Naive thymus-derived CD4-positive, alpha-beta T cell (primary cell): Measurements from ENCODE around the gene SCAMP2. TPM values are rescaled to one million over a fixed set of nuclear protein-coding genes. Genes with fewer than 3 reads are reported as not detected.

ENCODE experiments used
- ATAC-seq: fragments of 150-1000 bp; cut with Tn5 transposase; 2 replicates; pipeline ENCODE4 v1.10.0; 2021; ENCODE audit warnings: mild to moderate bottlenecking, moderate library complexity
- CTCF ChIA-PET: fragments of 350-600 bp; sonication (Branson Sonifier 250); formaldehyde crosslinking; loops from one replicate; lab custom pipeline; 2021; ENCODE audit warnings: antibody characterized with exemption; lab: Charles Lee
- POLR2A ChIA-PET: fragments of 350-600 bp; sonication (Branson Sonifier 250); formaldehyde crosslinking; loops from one replicate; lab custom pipeline; 2021; ENCODE audit warnings: antibody characterized with exemption, inconsistent platforms; lab: Charles Lee
- DNase-seq, 9 donors: peaks; one replicate each; pipeline versions ENCODE4 v3.0.0 to v3.0.0-alpha.2; 2020 to 2022; ENCODE audit warnings: mixed read lengths in 1 of 9
- H3K27ac ChIP-seq: one replicate; pipeline ENCODE4 v1.7.0; 2013; ENCODE audit warnings: mild to moderate bottlenecking, low read depth, low read length, moderate library complexity
- H3K27me3 ChIP-seq, 2 donors: one replicate each; pipeline ENCODE4 v1.7.0; 2013; ENCODE audit warnings: low read length in 2 of 2, mild to moderate bottlenecking in 2 of 2, moderate library complexity in 2 of 2; ENCODE audit not compliant: control insufficient read depth in 2 of 2, insufficient read depth in 2 of 2
- H3K36me3 ChIP-seq, 3 experiments: 1 replicate in 2 of 3; 2 replicates in 1 of 3; pipeline ENCODE4 v1.7.0; 2013; ENCODE audit warnings: low read length in 3 of 3, mild to moderate bottlenecking in 3 of 3, moderate library complexity in 1 of 3; ENCODE audit not compliant: insufficient read depth in 3 of 3, control insufficient read depth in 2 of 3
- H3K4me1 ChIP-seq, 2 donors: one replicate each; pipeline ENCODE4 v1.7.0; 2013; ENCODE audit warnings: low read length in 2 of 2, mild to moderate bottlenecking in 2 of 2, moderate library complexity in 1 of 2; ENCODE audit not compliant: control insufficient read depth in 2 of 2, insufficient read depth in 2 of 2
- H3K4me3 ChIP-seq: 2 replicates; pipeline ENCODE4 v1.7.0; 2013; ENCODE audit warnings: mild to moderate bottlenecking, low read length
- H3K9me3 ChIP-seq, 3 experiments: 1 replicate in 2 of 3; 2 replicates in 1 of 3; pipeline ENCODE4 v1.7.0; 2013; ENCODE audit warnings: low read length in 3 of 3; ENCODE audit not compliant: control insufficient read depth in 2 of 3
- H3K27ac Mint-ChIP-seq, 9 donors: one replicate each; pipeline ENCODE4 v1.8.0; 2020 to 2022; ENCODE audit warnings: mixed read lengths in 9 of 9, mild to moderate bottlenecking in 8 of 9, moderate library complexity in 5 of 9, inconsistent platforms in 2 of 9
- H3K27me3 Mint-ChIP-seq, 5 donors: one replicate each; pipeline ENCODE4 v1.8.0; 2021 to 2022; ENCODE audit warnings: mixed read lengths in 5 of 5, mild to moderate bottlenecking in 1 of 5
- H3K36me3 Mint-ChIP-seq, 5 donors: one replicate each; pipeline ENCODE4 v1.8.0; 2020 to 2022; ENCODE audit warnings: mixed read lengths in 5 of 5, mild to moderate bottlenecking in 3 of 5, inconsistent platforms in 1 of 5
- H3K4me1 Mint-ChIP-seq, 7 donors: one replicate each; pipeline ENCODE4 v1.8.0; 2020 to 2022; ENCODE audit warnings: mixed read lengths in 7 of 7, mild to moderate bottlenecking in 3 of 7, inconsistent platforms in 1 of 7
- H3K4me3 Mint-ChIP-seq, 10 donors: one replicate each; pipeline ENCODE4 v1.8.0; 2020 to 2022; ENCODE audit warnings: mild to moderate bottlenecking in 10 of 10, mixed read lengths in 10 of 10, moderate library complexity in 6 of 10, inconsistent platforms in 2 of 10
- H3K9me3 Mint-ChIP-seq, 11 donors: one replicate each; pipeline ENCODE4 v1.8.0; 2020 to 2022; ENCODE audit warnings: mixed read lengths in 11 of 11, mild to moderate bottlenecking in 4 of 11, inconsistent platforms in 1 of 11, moderate library complexity in 1 of 11
- intact Hi-C, 2 donors: fragments of 100-400 bp; cut with micrococcal nuclease; formaldehyde crosslinking; loops; one replicate each; pipeline ENCODE4 v1.15.1; 2023
- polyA plus RNA-seq, 2 donors: library from polyadenylated mRNA; unstranded; fragments of 300-500 nt; fragmentation: Illumina TruSeq; gene quantifications; one replicate each; pipeline ENCODE4 v1.2.3, GENCODE V29; 2021
- total RNA-seq, 6 experiments: library from RNA in 5 of 6; stranded (reverse) in 5 of 6; gene quantifications; 1 replicate in 5 of 6; 2 replicates in 1 of 6; pipeline ENCODE4 v1.2.3 and lab custom pipeline; 2021 to 2026

Gene SCAMP2
- total and polyA plus RNA-seq, 7 experiments from 2014 or later: 78.9 to 141 (median 122) TPM

DNA sequence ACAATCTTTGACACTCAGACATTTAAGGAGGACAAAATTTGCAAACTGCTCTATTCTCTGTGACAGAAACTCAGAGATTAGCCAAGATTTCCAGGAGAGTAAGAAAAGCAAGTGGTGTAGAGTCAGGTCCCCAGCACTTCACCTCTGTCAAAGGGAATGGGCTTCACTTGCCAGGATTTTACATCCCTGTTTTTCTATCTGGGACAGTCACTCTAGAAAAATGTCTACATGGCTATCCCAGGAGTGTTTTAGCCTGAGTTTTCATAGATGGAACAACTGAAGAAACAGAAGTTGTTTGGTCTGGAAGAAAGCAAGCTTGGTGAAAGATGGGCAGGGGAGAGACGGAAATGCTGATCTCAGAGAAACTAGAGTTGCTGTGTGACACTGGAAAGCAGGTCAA, 30.5 kb upstream of the SCAMP2 start:
- no peak for DNase-seq
- Mint-ChIP-seq H3K9me3 (no peaks in the 10 kb centered on the region), H3K36me3 (peaks cover 5 to 20% (median 9%) of the 10 kb centered on the region in 5 donors), H3K27ac (peak overlapping the region in 6 of 9 donors; percentile 5 to 97 (median 50)), H3K4me3 (peak overlapping the region in 4 of 10 donors; percentile 4 to 39 (median 26)), H3K4me1 (peaks cover 35 to 62% (median 51%) of the 10 kb centered on the region in 7 donors), H3K27me3 (no peaks in the 10 kb centered on the region)
- no peak for ATAC-seq
- no peaks in the 10 kb centered on the region for H3K9me3 ChIP-seq
- H3K4me3 ChIP-seq: no peak overlapping the region
- H3K36me3 ChIP-seq: peaks cover 0 to 54% (median 0%) of the 10 kb centered on the region in 3 experiments
- no peak overlapping the region for H3K27ac ChIP-seq
- POLR2A ChIA-PET: interaction anchor here (1.3 to 6.7 kb wide), 4 partner anchors 10 to 59 kb away, joined by 5 to 45 read pairs (median 14); partner anchors contain the start of gene MPI
- CTCF ChIA-PET: interaction anchor here (0.6 to 4.4 kb wide), 10 partner anchors 9 to 466 kb away, joined by 3 to 30 read pairs (median 3); no protein-coding TSS in a partner anchor
- intact Hi-C loops: no loop called here
- H3K27me3 ChIP-seq: no peaks in the 10 kb centered on the region
- H3K4me1 ChIP-seq: peaks cover 23 to 24% of the 10 kb centered on the region in 2 donors

- H3K36me3 ChIP-seq: peaks cover 0 to 62% (median 0%) of the 10 kb centered on the region in 3 experiments
- H3K4me1 Mint-ChIP-seq: peaks cover 34 to 58% (median 47%) of the 10 kb centered on the region in 7 donors
- H3K4me1 ChIP-seq: peaks cover 19 to 20% of the 10 kb centered on the region in 2 donors
- H3K9me3 ChIP-seq: no peaks in the 10 kb centered on the region
- ChIA-PET POLR2A (interaction anchor here (0.8 to 6.7 kb wide), 12 partner anchors 9 to 132 kb away, joined by 3 to 45 read pairs (median 6); partner anchors contain the start of genes COX5A, MPI and ULK3), CTCF (interaction anchor here (0.5 to 4.4 kb wide), 29 partner anchors 9 to 267 kb away, joined by 3 to 30 read pairs (median 5); partner anchors contain the start of genes MPI and SCAMP2)
- peak overlapping the region in 8 of 9 donors; percentile 16 to 86 (median 66) for H3K27ac Mint-ChIP-seq
- no peak for ATAC-seq
- H3K36me3 Mint-ChIP-seq: peaks cover 5 to 19% (median 9%) of the 10 kb centered on the region in 5 donors
- no peak overlapping the region for H3K4me3 ChIP-seq
- H3K27me3 ChIP-seq: no peaks in the 10 kb centered on the region
- no peak for DNase-seq
- no peaks in the 10 kb centered on the region for H3K27me3 Mint-ChIP-seq
- peak overlapping the region in 2 of 10 donors; percentile 5 to 7 for H3K4me3 Mint-ChIP-seq
- no peaks in the 10 kb centered on the region for H3K9me3 Mint-ChIP-seq
- intact Hi-C loops: loop anchor here in 1 of 2 donors (1.0 kb wide), 2 partner anchors 12 to 267 kb away; partner anchors contain the start of gene MPI
- H3K27ac ChIP-seq: peak overlapping the region; percentile 2
Measured at GRCh38 chr15:74902295-74903075, 29.3 kb upstream of the SCAMP2 start.

- Mint-ChIP-seq H3K4me1 (peaks cover 31 to 53% (median 44%) of the 10 kb centered on the region in 7 donors), H3K27ac (peak overlapping the region; percentile 5 to 86 (median 61)), H3K9me3 (no peaks in the 10 kb centered on the region), H3K4me3 (peak overlapping the region in 3 of 10 donors; percentile 14 to 17 (median 16)), H3K36me3 (peaks cover 5 to 19% (median 9%) of the 10 kb centered on the region in 5 donors), H3K27me3 (no peaks in the 10 kb centered on the region)
- ChIA-PET CTCF (interaction anchor here (0.5 to 4.4 kb wide), 33 partner anchors 8 to 271 kb away, joined by 3 to 30 read pairs (median 4); partner anchors contain the start of genes MPI and SCAMP2), POLR2A (interaction anchor here (0.8 to 6.7 kb wide), 18 partner anchors 8 to 132 kb away, joined by 3 to 45 read pairs (median 4); partner anchors contain the start of genes COX5A, CSK, MPI and ULK3)
- Histone ChIP-seq H3K4me1 (peaks cover 15 to 16% of the 10 kb centered on the region in 2 donors), H3K4me3 (no peak overlapping the region), H3K9me3 (no peaks in the 10 kb centered on the region), H3K27me3 (no peaks in the 10 kb centered on the region), H3K36me3 (peaks cover 0 to 66% (median 0%) of the 10 kb centered on the region in 3 experiments), H3K27ac (peak overlapping the region; percentile 2)
- intact Hi-C loops: loop anchor here (1.0 kb wide), 7 partner anchors 8 to 266 kb away; partner anchors contain the start of genes MPI (in 1 of the 2), SCAMP2 (in 1 of the 2) and ULK3 (in 1 of the 2)
- ATAC-seq: peak; percentile 81
- DNase-seq: peak; percentile 39 to 72 (median 63)
Measured at GRCh38 chr15:74901612-74902063, 28.5 kb upstream of the SCAMP2 start.

DNA sequence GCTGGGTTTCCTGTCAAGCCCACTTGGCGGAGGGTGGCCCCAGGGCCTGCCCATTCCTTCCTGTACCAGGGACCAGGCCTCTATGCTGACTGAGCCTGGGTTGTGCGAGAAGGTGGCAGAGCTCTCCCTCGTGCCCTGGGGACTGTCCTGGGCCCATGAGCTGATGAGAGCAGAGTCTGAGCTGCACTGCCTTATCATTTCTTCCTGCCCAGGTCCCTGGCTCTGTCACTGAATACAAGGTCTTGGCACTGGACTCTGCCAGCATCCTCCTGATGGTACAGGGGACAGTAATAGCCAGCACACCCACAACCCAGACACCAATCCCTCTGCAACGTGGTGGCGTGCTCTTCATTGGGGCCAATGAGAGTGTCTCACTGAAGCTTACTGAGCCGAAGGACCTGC, 24.1 kb upstream of the SCAMP2 start:
- Histone ChIP-seq H3K27ac (no peak overlapping the region), H3K36me3 (peaks cover 0 to 52% (median 0%) of the 10 kb centered on the region in 3 experiments), H3K4me3 (no peak overlapping the region), H3K27me3 (no peaks in the 10 kb centered on the region), H3K4me1 (peaks cover 30 to 35% of the 10 kb centered on the region in 2 donors), H3K9me3 (no peaks in the 10 kb centered on the region)
- H3K9me3 Mint-ChIP-seq: peaks cover 0 to 2% (median 0%) of the 10 kb centered on the region in 11 donors
- no peak overlapping the region for H3K4me3 Mint-ChIP-seq
- ChIA-PET CTCF (interaction anchor here (1.0 to 1.1 kb wide), 2 partner anchors 38 to 126 kb away, joined by 3 to 4 read pairs; no protein-coding TSS in a partner anchor), POLR2A (interaction anchor here (1.0 to 3.2 kb wide), 7 partner anchors 8 to 126 kb away, joined by 3 to 24 read pairs (median 6); partner anchors contain the start of genes FAM219B, SCAMP2 and ULK3)
- intact Hi-C loops: no loop called here
- DNase-seq (no peak), ATAC-seq (no peak)
- H3K27ac Mint-ChIP-seq: peak overlapping the region in 4 of 9 donors; percentile 7 to 45 (median 22)
- H3K36me3 Mint-ChIP-seq: peaks cover 6 to 24% (median 13%) of the 10 kb centered on the region in 5 donors
- peaks cover 25 to 47% (median 38%) of the 10 kb centered on the region in 7 donors for H3K4me1 Mint-ChIP-seq
- H3K27me3 Mint-ChIP-seq: no peaks in the 10 kb centered on the region

- no peaks in the 10 kb centered on the region for H3K27me3 ChIP-seq
- H3K36me3 ChIP-seq: peaks cover 0 to 56% (median 1%) of the 10 kb centered on the region in 3 experiments
- ATAC-seq (no peak), DNase-seq (no peak)
- no peaks in the 10 kb centered on the region for H3K27me3 Mint-ChIP-seq
- peaks cover 0 to 2% (median 0%) of the 10 kb centered on the region in 11 donors for H3K9me3 Mint-ChIP-seq
- H3K4me3 ChIP-seq: no peak overlapping the region
- ChIA-PET POLR2A (interaction anchor here (0.8 to 3.2 kb wide), 5 partner anchors 10 to 124 kb away, joined by 3 to 24 read pairs (median 6); partner anchors contain the start of genes FAM219B and ULK3), CTCF (interaction anchor here (1.0 kb wide), 1 partner anchor 125 kb away, joined by 4 read pairs; no protein-coding TSS in a partner anchor)
- no peak overlapping the region for H3K4me3 Mint-ChIP-seq
- peak overlapping the region in 6 of 9 donors; percentile 42 to 83 (median 70) for H3K27ac Mint-ChIP-seq
- intact Hi-C loops: no loop called here
- H3K36me3 Mint-ChIP-seq: peaks cover 6 to 30% (median 13%) of the 10 kb centered on the region in 5 donors
- H3K9me3 ChIP-seq: no peaks in the 10 kb centered on the region
- no peak overlapping the region for H3K27ac ChIP-seq
- peaks cover 23 to 29% of the 10 kb centered on the region in 2 donors for H3K4me1 ChIP-seq
- H3K4me1 Mint-ChIP-seq: peaks cover 19 to 47% (median 35%) of the 10 kb centered on the region in 7 donors
Measured at GRCh38 chr15:74896316-74896715, 23.2 kb upstream of the SCAMP2 start.
